ENCODE measurements around the gene CABP4.
"Not testable (repeated sequence)": the region's sequence is repeated elsewhere in the genome, so short reads cannot be mapped to it uniquely, and the experiment has no call there.

Gene CABP4

DNA sequence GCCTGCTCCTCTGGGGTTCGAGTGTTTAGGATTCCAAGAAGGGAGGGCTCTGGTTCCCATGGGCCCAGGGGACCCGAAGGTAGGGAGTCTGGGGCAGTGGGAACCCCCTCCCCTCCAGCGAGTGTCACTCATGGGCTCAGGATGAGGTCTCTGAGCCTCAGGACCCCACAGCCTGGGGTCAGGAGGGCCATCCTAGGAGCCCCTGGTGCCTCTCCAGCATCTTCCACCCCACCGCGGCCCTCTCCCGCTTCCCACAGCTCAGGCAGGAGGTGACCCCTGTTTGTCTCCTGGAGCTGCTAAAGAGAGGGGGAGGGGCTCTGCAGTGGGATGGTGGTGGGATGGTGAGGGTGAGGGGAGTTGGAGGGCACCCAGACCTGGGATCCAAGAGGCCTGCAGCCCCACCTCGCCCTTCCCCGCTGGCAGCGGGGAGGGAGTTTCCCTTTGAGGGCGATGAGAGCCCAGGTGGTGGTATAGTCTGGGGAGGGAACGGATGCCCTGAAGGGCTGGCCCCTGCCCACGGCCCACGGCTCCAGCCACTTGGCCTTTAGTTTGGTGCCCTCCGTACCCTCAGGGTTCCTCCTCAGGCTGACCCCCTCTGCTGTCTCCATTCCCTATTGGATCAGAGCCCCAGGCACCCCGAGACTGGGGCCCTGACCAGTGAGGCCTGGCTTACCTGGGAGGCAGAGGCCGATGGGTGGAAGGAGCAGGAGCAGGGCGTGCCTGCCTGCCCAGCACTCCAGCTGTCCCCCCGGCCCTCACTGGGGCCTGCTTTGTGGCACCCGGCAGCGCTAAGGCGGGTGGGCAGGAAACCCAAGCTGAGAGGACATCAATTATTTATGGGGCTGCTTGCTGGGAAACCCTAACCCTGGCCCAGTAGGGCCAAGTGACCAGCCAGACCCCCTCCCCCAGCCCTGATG lies 1.1 kb upstream of the CABP4 start:
- DNase-seq: no peak

- no peak for DNase-seq
Observed at GRCh38 chr11:67456068-67456705, 1.0 kb downstream of the CABP4 start.

GRCh38 chr11:67457453-67457852 lies 2.3 kb downstream of the CABP4 start:
- DNase-seq: no peak

DNA sequence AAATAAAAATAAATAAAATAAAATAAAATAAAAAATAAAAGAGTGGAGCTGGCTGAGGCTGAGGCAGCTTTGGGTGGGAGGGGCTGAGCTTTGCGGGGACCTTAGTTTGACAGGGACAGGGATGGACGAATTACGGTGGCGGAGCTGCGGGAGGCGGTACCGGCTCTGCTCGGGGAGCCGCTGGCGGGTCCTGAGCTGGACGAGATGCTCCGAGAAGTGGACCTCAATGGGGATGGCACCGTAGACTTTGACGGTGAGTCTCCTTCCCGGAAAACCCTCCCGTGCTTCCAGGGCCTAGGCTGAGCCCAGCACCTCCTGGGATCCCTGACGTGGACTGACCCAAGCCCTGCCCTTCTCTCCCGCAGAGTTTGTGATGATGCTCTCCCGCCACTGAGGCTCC lies 3.1 kb downstream of the CABP4 start:
- DNase-seq: no peak

- DNase-seq: no peak
Observed at GRCh38 chr11:67463186-67463585, 8.0 kb downstream of the CABP4 start.

GRCh38 chr11:67463680-67464410 lies 8.7 kb downstream of the CABP4 start:
- DNase-seq: no peak

DNA sequence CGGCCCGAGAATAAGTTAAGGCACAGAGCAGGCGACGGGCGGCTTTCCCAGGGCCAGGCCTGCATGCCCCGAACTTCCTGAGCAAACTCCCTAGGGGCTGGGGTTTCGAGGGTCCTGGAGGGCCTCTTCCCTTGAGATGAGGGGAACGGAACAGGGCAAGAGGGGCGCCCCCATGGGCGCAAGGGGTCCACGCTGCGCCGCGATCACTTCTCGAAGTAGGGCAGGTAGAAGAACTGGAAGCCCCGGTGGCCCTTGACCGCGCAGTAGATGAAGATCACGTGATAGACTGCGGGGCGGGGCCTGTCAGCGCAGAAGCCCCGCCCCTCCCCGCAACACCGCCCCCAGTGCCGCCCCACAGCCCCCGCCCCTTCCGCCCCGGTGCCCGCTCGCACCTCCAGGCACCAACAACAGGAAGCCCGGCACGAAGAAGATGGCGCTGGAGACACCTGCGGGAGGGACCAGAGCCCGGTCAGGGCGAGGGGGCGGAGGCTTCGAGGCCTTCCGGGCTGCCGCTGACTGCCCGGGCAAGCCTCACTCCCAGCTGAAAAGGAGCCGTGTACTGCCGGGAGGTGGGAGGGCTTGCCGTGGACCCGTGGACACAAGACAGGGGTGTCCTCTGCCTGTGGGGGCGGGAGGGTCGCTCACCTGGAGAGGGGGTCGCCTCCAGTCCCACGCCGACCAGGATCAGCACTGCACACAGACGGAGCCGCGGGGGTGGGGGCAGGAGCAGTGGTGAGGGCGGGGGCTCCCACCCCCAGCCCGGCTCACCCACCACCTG lies 9.4 kb downstream of the CABP4 start:
- DNase-seq: peak; percentile 72

DNA sequence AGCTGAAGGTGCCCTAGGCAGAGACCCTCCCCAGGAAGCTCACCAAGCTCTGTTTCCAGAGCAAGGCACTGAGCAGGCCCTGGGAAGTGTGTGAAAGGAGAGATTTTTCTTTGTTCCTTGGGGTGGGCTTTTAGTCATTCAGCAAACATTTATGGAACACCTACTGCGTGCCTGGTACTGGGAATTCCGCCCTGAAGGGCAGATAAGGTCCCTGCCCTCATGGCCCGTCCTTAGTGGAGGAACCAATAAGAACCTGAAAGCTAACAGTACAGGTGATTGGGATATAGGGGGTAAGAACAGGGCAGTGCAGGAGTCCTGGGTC lies 10.0 kb downstream of the CABP4 start:
- DNase-seq: no peak

- peak; percentile 16 for DNase-seq
Observed at GRCh38 chr11:67465530-67465929, 10.4 kb downstream of the CABP4 start.

- no peak for DNase-seq
Observed at GRCh38 chr11:67466367-67466766, 11.2 kb downstream of the CABP4 start.

DNA sequence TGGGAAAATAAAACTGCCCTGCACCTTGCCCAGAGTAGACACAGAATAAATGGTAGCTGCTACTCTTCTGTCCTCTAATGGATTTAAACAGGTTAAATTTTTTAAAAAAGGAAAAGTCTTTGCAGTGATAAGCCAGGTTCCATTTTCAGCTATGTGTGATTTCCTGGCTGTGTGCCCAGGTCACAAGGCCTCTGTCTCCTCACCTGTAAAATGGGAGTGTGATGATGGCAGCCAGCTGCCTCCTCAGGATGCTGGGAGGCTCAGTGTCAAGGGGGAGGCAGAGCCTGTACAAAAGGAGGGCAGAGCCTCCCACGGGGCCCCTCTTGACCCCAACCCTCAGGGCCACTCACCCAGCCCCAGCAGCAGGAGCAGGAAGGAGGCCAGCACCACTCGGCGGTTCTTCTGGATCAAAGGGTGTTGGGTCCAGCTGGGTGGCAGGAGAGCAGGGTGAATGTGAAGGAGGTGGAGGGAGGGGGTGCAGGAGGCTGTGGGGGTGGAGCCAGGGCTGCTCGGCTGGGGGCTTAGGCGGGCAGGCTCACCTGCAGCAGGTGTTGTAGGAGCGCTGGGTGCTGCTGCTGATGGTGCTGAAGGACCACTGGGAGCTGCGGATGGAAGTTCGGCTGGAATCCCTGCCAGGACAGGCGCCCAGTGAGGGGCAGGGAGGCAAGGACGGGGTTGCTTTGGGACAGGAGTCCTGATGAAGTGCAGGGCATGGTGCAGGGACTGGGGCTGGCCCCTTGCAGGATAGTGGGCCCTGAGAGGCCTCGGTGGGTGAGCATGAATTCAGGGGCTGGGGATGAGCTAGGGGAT lies 12.0 kb downstream of the CABP4 start:
- no peak for DNase-seq

GRCh38 chr11:67468056-67468455 lies 12.9 kb downstream of the CABP4 start:
- DNase-seq: no peak

DNA sequence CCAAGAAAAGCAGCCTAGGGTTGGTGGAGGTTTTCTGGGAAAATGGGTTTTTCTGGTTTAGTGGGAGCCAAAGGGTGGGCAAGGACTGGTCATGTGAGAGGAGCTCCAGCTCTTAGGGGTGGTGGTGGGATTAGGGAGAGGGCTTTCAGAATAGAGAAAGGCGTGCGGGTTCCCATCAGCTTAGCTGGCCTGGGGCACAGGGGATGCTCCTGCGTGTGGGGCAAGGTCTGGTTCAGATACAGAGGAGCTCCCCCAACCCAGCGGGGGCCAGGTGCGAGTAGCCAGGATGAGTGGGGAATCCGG lies 13.3 kb downstream of the CABP4 start:
- no peak for DNase-seq

DNA sequence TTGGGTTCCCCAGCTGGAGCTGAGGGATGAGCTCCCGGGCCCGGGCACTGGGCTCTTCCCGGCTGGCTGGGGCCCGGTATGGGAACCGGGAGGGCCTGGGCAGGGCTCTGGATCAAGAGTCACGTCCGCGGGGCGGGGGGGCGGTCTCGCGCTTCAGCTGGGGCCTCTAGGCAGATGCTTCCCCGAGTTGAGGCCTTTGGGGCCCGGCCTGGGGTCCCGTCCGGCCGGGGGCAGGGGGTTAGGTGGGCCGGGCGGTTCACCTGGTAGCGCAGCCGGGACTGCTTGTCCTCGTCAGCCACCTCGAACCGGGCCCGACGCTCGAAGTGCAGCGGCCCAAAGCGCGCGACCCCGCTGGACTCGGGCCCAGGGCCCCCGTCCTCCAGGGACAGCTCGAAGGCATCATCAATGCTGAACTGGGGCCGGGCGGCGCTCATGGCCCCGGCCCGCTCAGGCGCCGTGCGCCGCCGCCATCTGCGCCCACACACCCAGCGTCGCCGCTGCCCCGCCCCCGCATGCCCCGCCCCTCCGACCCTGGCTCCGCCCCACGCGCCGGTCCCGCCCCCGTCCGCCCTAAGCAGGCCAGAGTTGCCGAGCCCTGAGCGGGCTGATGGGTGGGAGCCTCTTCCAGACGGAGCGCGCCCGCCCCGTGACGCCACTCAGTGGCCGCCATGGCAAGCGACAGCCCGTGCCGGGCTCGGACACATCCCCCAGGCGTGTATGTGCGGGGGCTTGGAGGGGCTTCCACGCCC lies 13.8 kb downstream of the CABP4 start, which contains the start of gene TMEM134:
Gene TMEM134 (minus strand): TSS at position 493 of the 749 bp plus-strand sequence. CDS start 59 bp downstream, at position 434.
- DNase-seq: peak; percentile 90

DNA sequence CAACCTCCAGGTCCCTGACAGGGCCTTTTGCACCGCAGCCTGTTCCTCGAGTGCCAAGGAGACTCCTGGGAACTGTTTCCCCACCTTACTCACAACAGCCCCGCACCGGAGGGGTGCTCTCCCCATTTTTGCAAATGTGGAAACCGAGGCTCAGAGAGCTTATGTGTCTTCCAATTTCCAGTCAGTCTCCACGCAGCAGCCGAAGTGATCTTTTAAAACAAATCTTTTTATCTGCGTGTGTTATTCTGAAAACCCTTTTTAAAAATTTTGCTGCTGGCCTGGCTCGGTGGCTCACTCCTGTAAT lies 14.3 kb downstream of the CABP4 start:
- no peak for DNase-seq

- DNase-seq: no peak
Observed at GRCh38 chr11:67470337-67471002, 15.3 kb downstream of the CABP4 start.

GRCh38 chr11:67472882-67473281 lies 17.7 kb downstream of the CABP4 start:
- DNase-seq: no peak

- not testable (repeated sequence) for DNase-seq
Observed at GRCh38 chr11:67476692-67477091, 21.5 kb downstream of the CABP4 start.

GRCh38 chr11:67477344-67478050 lies 22.3 kb downstream of the CABP4 start:
- DNase-seq: not testable (repeated sequence)

DNA sequence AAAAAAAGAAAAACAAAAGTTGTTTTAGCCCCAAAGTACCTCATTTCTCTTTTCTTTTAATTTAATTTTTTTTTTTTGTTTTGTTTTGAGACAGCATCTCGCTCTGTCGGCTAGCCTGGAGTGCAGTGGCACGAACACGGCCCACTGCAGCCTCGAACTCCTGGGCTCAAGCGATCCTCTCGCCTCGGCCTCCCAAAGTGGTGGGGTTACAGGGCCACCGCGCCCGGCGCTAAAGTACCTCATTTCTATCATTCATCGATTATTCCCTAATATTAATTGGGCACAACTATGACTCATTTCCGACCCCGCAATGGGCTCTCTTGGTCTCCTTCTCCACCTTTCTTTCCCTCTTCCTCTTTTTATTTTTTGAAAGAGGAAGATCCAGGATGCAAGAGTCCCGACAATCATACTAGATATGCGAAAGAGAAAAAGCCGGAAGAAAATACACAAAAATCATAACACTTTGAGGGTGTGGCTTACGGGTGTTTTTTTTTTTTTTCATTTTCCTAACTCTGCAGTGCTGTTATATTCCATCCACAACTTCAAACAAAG lies 27.2 kb downstream of the CABP4 start:
- no peak for DNase-seq

Data from fibroblast of skin of back (primary cell).